Activated gamma-delta T cell treated with anti-CD3 and anti-CD28 coated beads, Interleukin-2, amount 50 U/mL, for 16 hours (primary cell): ENCODE results near the gene GUCY1A1.

ENCODE experiments used
- DNase-seq: peaks from one replicate; pipeline ENCODE4 v3.0.0-alpha.2; 2020; ENCODE audit warnings: low read depth

Gene GUCY1A1

GRCh38 chr4:155777971-155778735, 111.5 kb downstream of the GUCY1A1 start:
- DNase-seq: no peak

- no peak for DNase-seq
Measured at GRCh38 chr4:155780775-155781174, 114.1 kb downstream of the GUCY1A1 start.

GRCh38 chr4:155781249-155781831, 114.7 kb downstream of the GUCY1A1 start:
- no peak for DNase-seq
